Liver (tissue), 9 donors: Measurements from ENCODE around the gene PHC1. TPM values are rescaled to one million over a fixed set of nuclear protein-coding genes. Genes with fewer than 3 reads are reported as not detected.

ENCODE experiments used
- DNase-seq: peaks from one replicate; pipeline ENCODE4 v3.0.0-alpha.2; 2017; ENCODE audit warnings: low spot score
- H3K27ac ChIP-seq, 2 donors: one replicate each; pipeline ENCODE4 v1.7.0; 2013; ENCODE audit warnings: inconsistent platforms in 2 of 2, low read length in 2 of 2, control low read depth in 1 of 2, low read depth in 1 of 2, mild to moderate bottlenecking in 1 of 2
- H3K27me3 ChIP-seq, 4 donors: one replicate each; pipeline versions ENCODE4 v1.6.1 to v1.7.0; 2013; ENCODE audit warnings: low read length in 3 of 4, inconsistent platforms in 1 of 4, mild to moderate bottlenecking in 1 of 4, moderate library complexity in 1 of 4; ENCODE audit not compliant: control insufficient read depth in 4 of 4, insufficient read depth in 4 of 4
- H3K36me3 ChIP-seq, 4 donors: one replicate each; pipeline versions ENCODE4 v1.6.1 to v1.7.0; 2013; ENCODE audit warnings: low read length in 3 of 4, mild to moderate bottlenecking in 3 of 4, low read depth in 1 of 4, moderate library complexity in 1 of 4; ENCODE audit not compliant: control insufficient read depth in 4 of 4, insufficient read depth in 3 of 4
- H3K4me1 ChIP-seq, 4 donors: one replicate each; pipeline versions ENCODE4 v1.6.1 to v1.7.0; 2013; ENCODE audit warnings: low read length in 3 of 4, mild to moderate bottlenecking in 3 of 4, moderate library complexity in 1 of 4; ENCODE audit not compliant: control insufficient read depth in 4 of 4, insufficient read depth in 4 of 4
- H3K4me3 ChIP-seq, 3 donors: one replicate each; pipeline versions ENCODE4 v1.6.1 to v1.7.0; 2013; ENCODE audit warnings: low read length in 3 of 3, control low read depth in 1 of 3, low read depth in 1 of 3, mild to moderate bottlenecking in 1 of 3
- H3K9ac ChIP-seq, 2 donors: one replicate each; pipeline ENCODE4 v1.7.0; 2013; ENCODE audit warnings: low read length in 2 of 2, mild to moderate bottlenecking in 2 of 2, moderate library complexity in 2 of 2, control low read depth in 1 of 2, low read depth in 1 of 2
- H3K9me3 ChIP-seq, 4 donors: one replicate each; pipeline versions ENCODE4 v1.6.1 to v1.7.0; 2013; ENCODE audit warnings: low read length in 3 of 4; ENCODE audit not compliant: control insufficient read depth in 4 of 4
- EGR1 ChIP-seq, 2 donors: IDR thresholded peaks; 2 replicates each; pipeline ENCODE4 v1.6.1; 2016 to 2018; ENCODE audit warnings: antibody characterized with exemption in 2 of 2, low read depth in 2 of 2
- FOXA1 ChIP-seq: IDR thresholded peaks from 2 replicates; pipeline ENCODE4 v1.6.1; 2016; ENCODE audit warnings: antibody characterized with exemption
- FOXA2 ChIP-seq: IDR thresholded peaks from 2 replicates; pipeline ENCODE4 v1.6.1; 2016; ENCODE audit warnings: antibody characterized with exemption
- GABPA ChIP-seq, 2 donors: IDR thresholded peaks in 1 of 2; conservative IDR thresholded peaks in 1 of 2; 2 replicates each; pipeline ENCODE4 v1.6.1; 2016; ENCODE audit warnings: antibody characterized with exemption in 2 of 2, mild to moderate bottlenecking in 1 of 2, moderate library complexity in 1 of 2
- HNF4A ChIP-seq, 2 donors: conservative IDR thresholded peaks; 2 replicates each; pipeline ENCODE4 v1.6.1; 2016; ENCODE audit warnings: antibody characterized with exemption in 2 of 2, mild to moderate bottlenecking in 2 of 2
- HNF4G ChIP-seq: IDR thresholded peaks from 2 replicates; pipeline ENCODE4 v1.6.1; 2016; ENCODE audit warnings: antibody characterized with exemption
- JUND ChIP-seq, 2 donors: IDR thresholded peaks; 2 replicates each; pipeline ENCODE4 v1.6.1; 2016; ENCODE audit warnings: antibody characterized with exemption in 2 of 2
- NR2F2 ChIP-seq: IDR thresholded peaks from 2 replicates; pipeline ENCODE4 v1.6.1; 2016; ENCODE audit warnings: antibody characterized with exemption
- RAD21 ChIP-seq, 2 donors: IDR thresholded peaks; 2 replicates each; pipeline ENCODE4 v1.6.1; 2016; ENCODE audit warnings: antibody characterized with exemption in 2 of 2, mild to moderate bottlenecking in 2 of 2
- RXRA ChIP-seq, 2 donors: IDR thresholded peaks; 2 replicates each; pipeline ENCODE4 v1.6.1; 2017 to 2018; ENCODE audit warnings: antibody characterized with exemption in 2 of 2, mild to moderate bottlenecking in 1 of 2
- SP1 ChIP-seq: IDR thresholded peaks from 2 replicates; pipeline ENCODE4 v1.6.1; 2018; ENCODE audit warnings: antibody characterized with exemption, mild to moderate bottlenecking
- YY1 ChIP-seq: IDR thresholded peaks from 2 replicates; pipeline ENCODE4 v1.6.1; 2016; ENCODE audit warnings: antibody characterized with exemption, mild to moderate bottlenecking
- WGBS: extraction: QIAGEN DNeasy Blood & Tissue Kit; methylation state at CpG from one replicate; pipeline ENCODE4 v1.1.7; 2013; 5-methylcytosine and 5-hydroxymethylcytosine counted together
- polyA plus RNA-seq, 2 donors: library from polyadenylated mRNA; stranded (reverse) in 1 of 2; unstranded in 1 of 2; fragments of 200-250 nt in 1 of 2; fragments of >200 nt in 1 of 2; fragmentation: Nextera tagmentation in 1 of 2; extraction: Ambion mirVana in 1 of 2; gene quantifications; one replicate each; pipeline versions ENCODE4 v1.2.1 to v1.2.3, GENCODE V29; 2013 to 2015
- total RNA-seq, 2 donors: library from RNA; depleted of rRNA; stranded (reverse); fragments of >200 nt; gene quantifications; one replicate each; pipeline ENCODE4 v1.2.3, GENCODE V29; 2014
- TF ChIP-seq, protein P1 (sequence below): IDR thresholded peaks from 2 replicates; pipeline ENCODE4 v1.6.1; 2016; ENCODE audit warnings: antibody characterized with exemption, mild to moderate bottlenecking
- TF ChIP-seq, protein P2 (sequence below): IDR thresholded peaks from 2 replicates; pipeline ENCODE4 v1.6.1; 2016; ENCODE audit warnings: antibody characterized with exemption
- TF ChIP-seq, protein P3 (sequence below): fragments of 150-350 bp; IDR thresholded peaks from 2 replicates; pipeline ENCODE4 v1.5.1; 2017; ENCODE audit warnings: improper control_type of control experiment, low read depth, low read length; ENCODE audit not compliant: missing input control
- TF ChIP-seq, protein P4 (sequence below): IDR thresholded peaks from 2 replicates; pipeline ENCODE4 v1.6.1; 2016; ENCODE audit warnings: antibody characterized with exemption
- donor health status: healthy.
- donor health status: healthy.
- donor health status: healthy.
- donor health status: healthy.
- donor health status: healthy.

The PHC1 gene
- total and polyA plus RNA-seq, 4 donors, result 2.4 to 7.6 (median 3.9) TPM

- Histone ChIP-seq H3K9ac (peak overlapping the region; percentile 49 to 69), H3K36me3 (peaks cover 3 to 10% (median 8%) of the 10 kb centered on the region in 4 donors), H3K27ac (peak overlapping the region; percentile 93 to 97), H3K27me3 (no peaks in the 10 kb centered on the region), H3K9me3 (peaks cover 0 to 9% (median 3%) of the 10 kb centered on the region in 4 donors), H3K4me1 (peaks cover 0 to 34% (median 26%) of the 10 kb centered on the region in 4 donors), H3K4me3 (peak overlapping the region; percentile 75 to 98 (median 81))
- TF ChIP-seq SP1 (no peak), YY1 (no peak), HNF4G (no peak)
- TF ChIP-seq, protein P1, sequence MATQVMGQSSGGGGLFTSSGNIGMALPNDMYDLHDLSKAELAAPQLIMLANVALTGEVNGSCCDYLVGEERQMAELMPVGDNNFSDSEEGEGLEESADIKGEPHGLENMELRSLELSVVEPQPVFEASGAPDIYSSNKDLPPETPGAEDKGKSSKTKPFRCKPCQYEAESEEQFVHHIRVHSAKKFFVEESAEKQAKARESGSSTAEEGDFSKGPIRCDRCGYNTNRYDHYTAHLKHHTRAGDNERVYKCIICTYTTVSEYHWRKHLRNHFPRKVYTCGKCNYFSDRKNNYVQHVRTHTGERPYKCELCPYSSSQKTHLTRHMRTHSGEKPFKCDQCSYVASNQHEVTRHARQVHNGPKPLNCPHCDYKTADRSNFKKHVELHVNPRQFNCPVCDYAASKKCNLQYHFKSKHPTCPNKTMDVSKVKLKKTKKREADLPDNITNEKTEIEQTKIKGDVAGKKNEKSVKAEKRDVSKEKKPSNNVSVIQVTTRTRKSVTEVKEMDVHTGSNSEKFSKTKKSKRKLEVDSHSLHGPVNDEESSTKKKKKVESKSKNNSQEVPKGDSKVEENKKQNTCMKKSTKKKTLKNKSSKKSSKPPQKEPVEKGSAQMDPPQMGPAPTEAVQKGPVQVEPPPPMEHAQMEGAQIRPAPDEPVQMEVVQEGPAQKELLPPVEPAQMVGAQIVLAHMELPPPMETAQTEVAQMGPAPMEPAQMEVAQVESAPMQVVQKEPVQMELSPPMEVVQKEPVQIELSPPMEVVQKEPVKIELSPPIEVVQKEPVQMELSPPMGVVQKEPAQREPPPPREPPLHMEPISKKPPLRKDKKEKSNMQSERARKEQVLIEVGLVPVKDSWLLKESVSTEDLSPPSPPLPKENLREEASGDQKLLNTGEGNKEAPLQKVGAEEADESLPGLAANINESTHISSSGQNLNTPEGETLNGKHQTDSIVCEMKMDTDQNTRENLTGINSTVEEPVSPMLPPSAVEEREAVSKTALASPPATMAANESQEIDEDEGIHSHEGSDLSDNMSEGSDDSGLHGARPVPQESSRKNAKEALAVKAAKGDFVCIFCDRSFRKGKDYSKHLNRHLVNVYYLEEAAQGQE, result peak; percentile 33
- TF ChIP-seq, protein P2, sequence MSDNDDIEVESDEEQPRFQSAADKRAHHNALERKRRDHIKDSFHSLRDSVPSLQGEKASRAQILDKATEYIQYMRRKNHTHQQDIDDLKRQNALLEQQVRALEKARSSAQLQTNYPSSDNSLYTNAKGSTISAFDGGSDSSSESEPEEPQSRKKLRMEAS, result peak; percentile 10
- WGBS, result 1% methylated on average over 7 of the region's 7 CpGs
- no peak for DNase-seq
Measured at GRCh38 chr12:8950221-8950527, 35.9 kb downstream of the PHC1 start.

DNA sequence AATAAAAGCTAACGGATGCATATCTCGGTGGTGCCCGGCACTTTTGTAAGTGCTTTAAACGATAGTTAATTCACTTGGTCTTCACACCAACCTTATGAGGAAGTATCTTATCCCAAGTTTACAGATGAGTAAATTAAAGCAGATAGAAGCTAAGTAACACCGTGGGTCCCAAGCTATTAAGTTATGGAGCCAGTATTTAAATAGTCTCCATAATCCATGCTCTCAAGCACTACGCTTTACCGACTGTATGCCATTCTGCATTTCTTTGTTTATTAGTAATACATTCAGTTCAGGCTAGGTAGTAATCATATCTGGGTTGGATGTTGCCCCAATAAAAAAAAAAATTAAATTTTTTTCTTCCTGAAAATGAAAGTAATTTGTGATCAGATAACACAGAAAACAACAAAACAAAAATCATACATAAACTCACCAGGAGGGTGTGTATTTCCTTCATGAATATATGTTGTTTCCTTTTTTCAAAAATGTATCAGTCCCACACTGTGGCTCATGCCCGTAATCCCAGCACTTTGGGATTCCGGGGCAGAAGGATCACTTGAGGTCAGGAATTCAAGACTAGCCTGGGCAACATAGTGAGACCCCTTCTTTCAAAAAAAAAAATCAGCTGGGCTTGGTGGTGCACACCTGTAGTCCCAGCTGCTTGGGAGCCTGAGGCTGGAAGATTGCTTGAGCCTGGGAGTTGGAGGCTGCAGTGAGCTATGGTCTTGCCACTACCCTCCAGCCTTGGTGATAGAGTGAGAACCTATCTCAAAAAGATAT lies 36.6 kb downstream of the PHC1 start:
- H3K9me3 ChIP-seq, result peaks cover 2 to 12% (median 5%) of the 10 kb centered on the region in 4 donors
- H3K4me1 ChIP-seq, result peaks cover 0 to 34% (median 26%) of the 10 kb centered on the region in 4 donors
- no peak for DNase-seq
- peak overlapping the region; percentile 49 to 69 for H3K9ac ChIP-seq
- H3K27me3 ChIP-seq, result no peaks in the 10 kb centered on the region
- TF ChIP-seq RAD21 (IDR thresholded peaks at IDR 0.05) (peak; percentile 27 to 29), EGR1 (IDR thresholded peaks at IDR 0.05; ENCODE audit: low read depth in 2 of 2) (no peak), FOXA2 (no peak)
- TF ChIP-seq, protein P3, sequence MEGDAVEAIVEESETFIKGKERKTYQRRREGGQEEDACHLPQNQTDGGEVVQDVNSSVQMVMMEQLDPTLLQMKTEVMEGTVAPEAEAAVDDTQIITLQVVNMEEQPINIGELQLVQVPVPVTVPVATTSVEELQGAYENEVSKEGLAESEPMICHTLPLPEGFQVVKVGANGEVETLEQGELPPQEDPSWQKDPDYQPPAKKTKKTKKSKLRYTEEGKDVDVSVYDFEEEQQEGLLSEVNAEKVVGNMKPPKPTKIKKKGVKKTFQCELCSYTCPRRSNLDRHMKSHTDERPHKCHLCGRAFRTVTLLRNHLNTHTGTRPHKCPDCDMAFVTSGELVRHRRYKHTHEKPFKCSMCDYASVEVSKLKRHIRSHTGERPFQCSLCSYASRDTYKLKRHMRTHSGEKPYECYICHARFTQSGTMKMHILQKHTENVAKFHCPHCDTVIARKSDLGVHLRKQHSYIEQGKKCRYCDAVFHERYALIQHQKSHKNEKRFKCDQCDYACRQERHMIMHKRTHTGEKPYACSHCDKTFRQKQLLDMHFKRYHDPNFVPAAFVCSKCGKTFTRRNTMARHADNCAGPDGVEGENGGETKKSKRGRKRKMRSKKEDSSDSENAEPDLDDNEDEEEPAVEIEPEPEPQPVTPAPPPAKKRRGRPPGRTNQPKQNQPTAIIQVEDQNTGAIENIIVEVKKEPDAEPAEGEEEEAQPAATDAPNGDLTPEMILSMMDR, result no peak
- H3K27ac ChIP-seq, result peak overlapping the region in 1 of 2 donors; percentile 97
- H3K4me3 ChIP-seq, result peak overlapping the region; percentile 75 to 98 (median 81)
- peaks cover under 1 to 4% (median 3%) of the 10 kb centered on the region in 4 donors for H3K36me3 ChIP-seq
- WGBS, result 39% methylated on average over 9 of the region's 9 CpGs

DNA sequence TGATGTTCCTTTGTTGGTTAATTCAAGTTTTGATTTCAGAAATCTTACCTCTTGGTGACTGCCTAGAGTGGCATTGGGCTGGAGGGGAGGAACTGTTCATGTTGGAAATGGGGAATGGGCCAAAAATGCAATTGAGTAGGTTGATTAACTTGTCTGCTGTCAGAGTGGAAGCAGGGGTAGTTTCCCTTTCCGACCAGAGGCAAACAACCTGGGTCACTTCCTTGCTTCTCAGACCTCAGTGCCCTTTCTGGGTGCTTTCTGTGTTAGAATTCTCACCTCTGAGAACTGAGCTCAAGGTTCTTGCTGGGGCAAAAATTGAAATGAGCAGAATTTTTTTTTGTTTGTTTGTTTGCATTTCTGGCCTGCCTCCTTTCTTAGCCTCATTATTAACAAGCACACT lies 37.4 kb downstream of the PHC1 start:
- Histone ChIP-seq H3K27me3 (no peaks in the 10 kb centered on the region), H3K36me3 (peaks cover 0 to 3% (median 3%) of the 10 kb centered on the region in 4 donors), H3K4me3 (no peak overlapping the region), H3K9me3 (peaks cover 2 to 13% (median 6%) of the 10 kb centered on the region in 4 donors), H3K27ac (no peak overlapping the region), H3K9ac (no peak overlapping the region), H3K4me1 (peaks cover 0 to 30% (median 22%) of the 10 kb centered on the region in 4 donors)
- no peak for DNase-seq
- 73% methylated on average over 1 of the region's 1 CpG for WGBS
- TF ChIP-seq HNF4G (no peak), EGR1 (IDR thresholded peaks at IDR 0.05; ENCODE audit: low read depth in 2 of 2) (no peak), GABPA (IDR thresholded peaks at IDR 0.05 in 1 of 2, conservative IDR thresholded peaks at IDR 0.05 in 1 of 2) (no peak), RAD21 (IDR thresholded peaks at IDR 0.05) (no peak), FOXA1 (no peak), NR2F2 (no peak), HNF4A (conservative IDR thresholded peaks at IDR 0.05) (no peak), YY1 (no peak), JUND (IDR thresholded peaks at IDR 0.05) (no peak), RXRA (IDR thresholded peaks at IDR 0.05) (no peak)
- TF ChIP-seq, protein P3, result no peak
- TF ChIP-seq, protein P4, sequence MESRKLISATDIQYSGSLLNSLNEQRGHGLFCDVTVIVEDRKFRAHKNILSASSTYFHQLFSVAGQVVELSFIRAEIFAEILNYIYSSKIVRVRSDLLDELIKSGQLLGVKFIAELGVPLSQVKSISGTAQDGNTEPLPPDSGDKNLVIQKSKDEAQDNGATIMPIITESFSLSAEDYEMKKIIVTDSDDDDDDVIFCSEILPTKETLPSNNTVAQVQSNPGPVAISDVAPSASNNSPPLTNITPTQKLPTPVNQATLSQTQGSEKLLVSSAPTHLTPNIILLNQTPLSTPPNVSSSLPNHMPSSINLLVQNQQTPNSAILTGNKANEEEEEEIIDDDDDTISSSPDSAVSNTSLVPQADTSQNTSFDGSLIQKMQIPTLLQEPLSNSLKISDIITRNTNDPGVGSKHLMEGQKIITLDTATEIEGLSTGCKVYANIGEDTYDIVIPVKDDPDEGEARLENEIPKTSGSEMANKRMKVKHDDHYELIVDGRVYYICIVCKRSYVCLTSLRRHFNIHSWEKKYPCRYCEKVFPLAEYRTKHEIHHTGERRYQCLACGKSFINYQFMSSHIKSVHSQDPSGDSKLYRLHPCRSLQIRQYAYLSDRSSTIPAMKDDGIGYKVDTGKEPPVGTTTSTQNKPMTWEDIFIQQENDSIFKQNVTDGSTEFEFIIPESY, result no peak
- TF ChIP-seq, protein P2, result no peak
